HG02852 (cell line): ENCODE results near the gene PLXNC1.

Source experiments
- ATAC-seq: cut with Tn5 transposase; IDR thresholded peaks from one replicate; pipeline ENCODE4 v1.9.1; 2021; ENCODE audit warnings: mild to moderate bottlenecking, moderate library complexity; ENCODE audit not compliant: unreplicated experiment

PLXNC1 gene

DNA sequence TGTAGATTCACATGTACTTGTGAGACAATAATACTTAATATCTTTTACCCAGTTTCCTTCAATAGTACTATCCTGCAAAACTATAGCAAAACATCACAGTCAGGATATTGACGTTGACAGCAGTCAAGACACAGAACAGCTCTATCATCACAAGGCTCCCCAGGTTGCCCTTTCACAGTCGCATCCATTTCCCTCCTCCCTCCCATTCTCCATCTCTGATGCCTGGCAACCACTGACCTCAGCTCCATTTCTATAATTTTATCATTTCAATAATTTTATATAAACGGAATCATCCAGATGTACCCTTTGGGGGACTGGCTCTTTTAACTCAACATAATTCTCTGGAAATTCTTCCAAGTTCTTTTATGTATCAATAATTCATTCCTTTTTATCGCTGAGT, 81.5 kb downstream of the PLXNC1 start:
- ATAC-seq, result no peak

DNA sequence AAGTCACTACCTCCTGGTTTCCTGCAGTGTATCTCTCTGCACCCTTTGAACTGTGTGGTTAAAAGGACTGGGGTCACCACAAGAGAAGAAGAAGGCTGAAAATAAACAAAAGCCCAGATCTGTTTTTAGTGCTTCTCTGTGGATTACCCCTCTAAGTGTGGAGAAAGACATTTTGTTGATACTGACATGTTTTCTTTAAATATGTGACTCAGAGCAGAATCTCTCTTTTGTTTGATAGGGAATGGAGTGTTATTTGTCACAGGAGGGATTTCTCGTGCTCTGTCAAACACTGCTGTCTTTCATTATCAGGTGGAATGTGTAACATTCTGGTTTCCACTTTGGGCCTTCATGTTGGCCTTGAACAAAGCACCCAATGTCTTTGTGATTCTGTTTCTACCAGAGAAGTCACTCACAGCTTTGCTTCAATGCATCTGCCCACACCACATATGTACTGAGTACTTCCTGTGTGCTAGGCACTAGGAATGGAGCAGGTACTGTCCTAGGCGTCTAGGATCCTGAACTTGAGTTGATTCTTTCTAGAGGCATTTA, 82.1 kb downstream of the PLXNC1 start:
- ATAC-seq, result peak; percentile 65

DNA sequence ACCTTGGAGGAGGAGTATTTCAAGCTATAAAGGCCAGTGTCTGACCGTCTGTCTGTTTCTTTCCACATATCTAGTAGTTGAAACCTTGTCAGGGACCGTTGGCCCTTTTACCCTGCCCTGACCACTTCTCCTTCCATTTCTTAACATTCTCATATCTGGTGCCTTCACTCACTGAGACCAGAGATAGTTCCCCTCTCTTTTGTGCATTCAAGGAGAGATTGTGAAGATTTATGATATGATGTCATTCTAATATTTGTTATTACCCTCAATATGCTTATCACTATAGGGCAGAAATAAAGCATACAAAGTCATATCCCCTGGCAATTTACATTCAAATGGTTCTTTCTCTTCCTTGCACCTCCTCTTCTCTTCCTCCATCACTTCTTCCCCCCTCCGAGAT, 83.3 kb downstream of the PLXNC1 start:
- no peak for ATAC-seq

DNA sequence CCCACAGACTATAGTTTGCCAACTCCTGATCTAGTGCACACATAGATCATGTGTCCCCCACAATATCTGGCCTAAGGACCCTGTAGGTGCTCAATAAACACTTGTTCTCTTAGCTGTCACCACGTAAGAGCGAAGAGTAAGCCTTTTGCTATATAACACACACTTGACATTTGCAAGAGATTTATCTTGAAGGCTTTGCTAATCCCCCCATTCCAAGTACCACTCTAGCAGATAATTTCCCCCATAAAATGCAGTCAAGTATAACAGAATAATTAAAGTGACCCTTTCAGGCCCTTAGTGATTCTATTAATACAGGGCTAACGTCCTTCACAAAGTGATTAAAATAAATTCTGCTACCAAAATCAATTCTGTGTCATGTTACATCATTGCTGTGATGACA, 87.5 kb downstream of the PLXNC1 start:
- no peak for ATAC-seq

DNA sequence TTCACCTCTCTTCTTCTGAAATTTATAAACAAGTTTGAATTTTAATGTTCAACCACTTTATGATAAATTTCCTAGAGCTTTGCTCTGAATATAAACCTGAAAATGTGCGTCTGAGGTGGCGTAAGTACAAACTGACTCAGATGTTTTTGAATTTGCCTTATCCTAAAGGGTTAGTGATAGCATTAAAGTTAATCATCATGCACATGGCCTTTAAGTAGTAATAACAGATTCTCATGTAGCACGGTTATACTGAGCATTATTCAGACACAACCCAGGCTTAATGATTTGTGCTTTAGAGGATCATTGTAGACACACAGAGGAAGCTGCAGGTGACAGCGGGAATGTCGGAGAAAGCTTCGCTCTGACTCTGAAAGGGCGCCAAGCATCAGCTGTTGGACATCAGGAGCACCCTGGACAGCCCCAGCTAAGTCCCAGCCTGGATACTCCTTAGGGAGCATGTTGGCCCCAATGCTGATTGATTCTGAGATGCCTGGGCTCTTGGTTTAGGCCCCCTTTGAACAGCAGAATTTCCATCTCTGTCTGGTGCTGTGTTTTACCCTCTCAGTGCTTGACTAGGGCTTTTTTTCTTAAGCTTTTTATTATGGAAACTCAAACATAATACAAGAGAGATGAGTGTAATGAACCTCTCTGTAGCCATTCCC, 91.1 kb downstream of the PLXNC1 start:
- no peak for ATAC-seq

DNA sequence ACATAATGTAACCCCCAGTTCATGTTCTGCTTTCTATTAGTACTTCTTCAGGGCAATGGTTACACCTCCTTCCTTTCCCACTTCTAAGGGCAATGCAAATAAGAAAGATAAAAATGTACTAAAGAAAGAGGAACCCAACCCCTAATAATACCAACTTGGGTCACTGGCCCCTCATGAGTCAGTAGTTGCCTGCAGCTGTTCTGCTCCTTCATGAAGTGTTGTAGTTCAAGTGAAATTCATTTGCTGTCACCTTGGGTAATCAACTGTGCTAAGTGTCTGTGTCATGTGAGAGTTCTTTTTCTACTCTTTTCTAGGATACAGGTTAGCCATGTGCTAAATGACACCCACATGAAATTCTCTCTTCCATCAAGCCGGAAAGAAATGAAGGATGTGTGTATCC, 91.8 kb downstream of the PLXNC1 start:
- peak; percentile 91 for ATAC-seq

DNA sequence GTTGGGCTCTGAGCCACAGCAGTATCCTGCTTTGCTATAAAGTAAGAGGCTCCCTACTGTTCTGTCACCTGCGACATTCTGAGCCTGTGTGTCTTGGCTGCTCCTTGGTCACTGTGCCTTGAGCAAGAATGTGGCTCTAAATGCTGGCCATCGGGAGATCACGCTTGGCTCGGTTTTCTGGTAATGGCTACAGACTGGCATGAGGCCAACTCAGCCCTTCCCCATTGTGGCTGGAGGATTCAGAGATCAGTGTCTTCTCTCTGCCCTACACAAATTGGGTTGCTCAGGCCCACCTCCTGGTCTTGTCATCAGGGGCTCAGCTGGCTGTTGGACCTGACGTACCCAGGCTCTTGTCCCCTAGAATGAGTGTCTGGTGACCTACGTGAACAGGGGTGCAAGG, 94.5 kb downstream of the PLXNC1 start:
- ATAC-seq, result no peak

DNA sequence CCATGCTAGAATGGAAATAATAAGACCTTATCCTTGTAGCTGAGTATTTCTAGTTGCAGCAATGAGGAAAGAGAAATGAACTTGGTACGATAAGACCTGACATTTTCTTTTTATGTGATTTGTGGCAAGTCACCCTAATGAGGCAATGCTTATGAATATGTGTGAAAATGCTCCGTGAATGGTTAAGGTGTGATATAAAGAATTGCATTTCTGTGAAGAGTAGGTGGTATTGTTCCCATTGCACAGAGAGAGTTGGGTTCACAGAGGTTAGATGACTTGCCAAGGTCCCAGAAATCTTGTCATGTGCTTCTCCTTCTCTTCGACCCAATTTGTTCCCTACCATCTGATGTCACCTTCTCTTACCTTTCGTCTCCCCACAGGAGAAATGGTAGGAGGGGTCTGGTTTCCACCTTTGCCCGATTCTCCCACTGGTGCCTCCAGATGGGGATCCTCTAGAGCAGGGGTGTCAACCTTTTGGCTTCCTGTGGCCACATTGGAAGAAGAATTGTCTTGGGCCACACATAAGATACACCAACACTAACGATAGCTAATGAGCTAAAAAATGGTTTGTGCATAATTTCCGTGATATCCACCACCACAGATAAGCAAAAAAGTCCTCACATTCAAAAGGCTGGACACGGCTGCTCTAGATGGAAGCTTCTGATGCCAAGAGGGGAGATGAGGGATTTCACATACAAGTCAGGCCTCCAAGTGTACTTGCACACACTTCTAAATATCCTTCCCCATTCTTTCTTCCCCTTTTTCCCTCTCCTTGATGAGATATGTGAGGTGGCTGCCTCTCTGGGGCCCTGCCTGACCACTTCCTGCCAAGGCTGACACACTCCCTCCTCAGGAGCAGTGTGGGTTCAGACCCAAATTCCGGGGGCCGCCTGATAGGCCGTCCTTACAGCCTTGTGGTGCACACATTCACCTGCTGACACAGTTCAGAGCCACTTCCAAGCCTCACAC, 96.1 kb downstream of the PLXNC1 start:
- ATAC-seq, result peak; percentile 56

DNA sequence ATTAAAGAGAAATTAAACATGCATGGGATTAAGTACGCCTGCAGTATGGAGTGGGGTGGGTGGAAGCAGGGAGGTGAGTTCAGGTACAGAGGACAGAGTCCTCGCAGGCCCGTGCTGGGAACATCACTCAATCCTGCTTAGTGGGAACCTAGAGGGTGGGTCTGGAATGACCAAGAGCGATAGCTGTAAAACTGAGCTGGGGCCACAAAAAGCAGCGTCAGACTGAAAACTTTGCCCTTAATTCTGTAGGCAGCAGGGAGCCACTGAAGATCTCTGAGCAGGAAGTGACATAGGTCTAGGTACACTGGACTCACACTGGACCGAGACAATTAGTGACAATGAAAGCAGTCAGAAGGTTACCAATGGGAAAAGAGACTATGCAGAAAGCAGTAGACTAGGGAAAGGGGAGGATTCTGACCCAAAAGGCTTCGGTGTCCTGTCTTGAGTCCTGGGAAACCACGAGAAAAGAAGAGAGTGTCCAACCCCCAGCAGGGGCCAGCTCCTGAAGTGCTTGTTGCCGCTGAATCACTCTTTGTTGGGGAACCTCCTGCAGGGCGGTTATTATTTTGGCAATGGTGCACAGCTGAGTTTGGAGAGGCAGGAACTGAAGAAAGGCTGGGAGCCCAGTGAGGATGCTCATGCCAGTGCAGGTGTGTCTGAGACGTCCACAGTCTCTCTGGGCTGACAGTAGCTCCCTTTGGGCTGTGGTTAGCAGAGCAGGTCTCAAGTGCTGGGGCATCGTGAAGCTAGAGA, 97.4 kb downstream of the PLXNC1 start:
- ATAC-seq, result no peak

DNA sequence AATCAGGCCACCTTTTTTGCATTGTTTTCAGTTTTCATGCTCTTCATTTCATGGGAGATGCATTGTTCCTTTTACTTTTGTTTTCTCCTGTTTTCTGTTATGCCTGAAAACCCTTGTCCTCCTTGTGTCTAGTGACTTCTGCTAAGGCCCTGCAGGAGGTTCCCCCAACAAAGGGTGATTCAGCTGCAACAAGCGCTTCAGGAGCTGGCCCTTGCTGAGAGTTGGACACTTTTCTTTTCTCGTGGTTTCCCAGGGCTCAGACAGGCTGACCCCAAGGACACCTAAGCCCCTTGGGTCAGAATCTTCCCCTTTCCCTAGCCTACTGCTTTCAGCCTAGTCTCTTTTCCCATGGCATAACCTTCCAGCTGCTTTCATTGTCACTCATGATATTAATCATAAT, 98.9 kb downstream of the PLXNC1 start:
- no peak for ATAC-seq

DNA sequence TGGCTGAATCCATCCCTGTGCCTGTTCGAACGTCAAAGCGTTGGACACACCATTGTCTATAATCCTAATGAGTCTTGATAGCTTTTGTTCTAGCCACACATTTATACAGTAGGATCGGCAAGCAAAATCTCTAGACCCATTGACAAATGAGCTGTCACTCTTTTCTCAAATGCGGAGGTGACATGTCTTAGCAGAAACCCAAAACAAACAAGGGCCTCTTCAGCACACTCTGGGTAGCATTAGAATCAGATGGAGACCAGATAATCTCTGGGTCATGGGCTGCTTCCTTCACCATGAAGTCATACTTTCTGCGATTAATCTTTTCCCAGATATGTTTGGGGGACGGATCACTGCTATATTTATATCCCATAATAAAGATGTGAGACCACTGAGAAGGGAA, 100.2 kb downstream of the PLXNC1 start:
- no peak for ATAC-seq

DNA sequence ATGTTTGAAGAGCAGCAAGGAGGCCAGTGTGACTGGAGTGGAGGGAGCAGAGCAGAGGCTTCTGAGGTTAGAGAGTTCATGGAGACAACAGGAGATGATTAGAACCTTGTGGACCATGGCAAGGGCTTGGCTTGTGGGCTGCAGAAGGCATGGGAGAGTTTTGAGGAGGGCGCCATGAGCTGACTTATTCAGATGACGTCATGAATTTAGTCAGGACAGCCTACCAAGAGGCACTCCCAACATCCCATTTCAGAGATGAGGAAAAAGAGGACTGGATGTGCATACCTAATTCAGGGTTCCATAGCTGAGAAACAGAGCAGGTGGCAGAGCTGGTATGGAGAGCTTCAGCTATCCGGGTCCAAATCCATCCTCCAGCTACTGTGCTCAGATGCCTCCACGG, 101.8 kb downstream of the PLXNC1 start:
- no peak for ATAC-seq

DNA sequence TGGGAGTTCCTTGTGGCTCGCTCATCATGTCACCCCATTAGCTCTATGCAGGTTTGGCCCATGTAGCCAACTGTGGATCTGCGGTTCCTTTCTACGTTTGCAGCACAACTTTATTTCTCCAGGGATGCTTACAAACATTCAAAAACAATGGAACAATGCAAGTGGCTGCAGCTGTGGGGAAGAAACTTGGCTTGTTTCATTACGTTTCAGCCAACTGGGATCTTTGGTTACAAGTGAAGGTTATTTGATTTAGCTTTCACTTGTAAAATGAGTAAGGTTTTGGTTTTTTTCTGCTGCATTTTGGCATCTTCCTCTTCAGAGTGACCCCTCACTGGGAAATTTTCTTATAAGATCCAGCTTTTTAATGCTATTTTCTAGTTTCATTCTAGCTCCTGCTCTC, 105.9 kb downstream of the PLXNC1 start:
- no peak for ATAC-seq

DNA sequence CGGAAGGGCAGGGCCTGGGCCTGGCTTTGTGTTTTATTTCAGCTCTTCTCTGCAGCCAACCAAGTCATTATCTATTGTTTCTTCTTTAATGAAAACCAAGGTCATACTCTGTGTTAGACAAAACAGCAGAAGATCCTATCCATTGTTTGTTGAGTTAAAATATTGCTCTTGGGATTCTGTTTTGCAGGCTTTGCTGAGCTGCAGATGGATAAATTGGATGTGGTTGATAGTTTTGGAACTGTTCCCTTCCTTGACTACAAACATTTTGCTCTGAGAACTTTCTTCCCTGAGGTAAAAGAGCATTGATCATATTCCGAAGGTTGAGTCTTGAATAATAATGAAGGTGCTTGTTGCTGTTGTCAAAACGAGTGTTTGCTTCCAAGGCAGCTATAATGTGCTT, 106.6 kb downstream of the PLXNC1 start:
- no peak for ATAC-seq

DNA sequence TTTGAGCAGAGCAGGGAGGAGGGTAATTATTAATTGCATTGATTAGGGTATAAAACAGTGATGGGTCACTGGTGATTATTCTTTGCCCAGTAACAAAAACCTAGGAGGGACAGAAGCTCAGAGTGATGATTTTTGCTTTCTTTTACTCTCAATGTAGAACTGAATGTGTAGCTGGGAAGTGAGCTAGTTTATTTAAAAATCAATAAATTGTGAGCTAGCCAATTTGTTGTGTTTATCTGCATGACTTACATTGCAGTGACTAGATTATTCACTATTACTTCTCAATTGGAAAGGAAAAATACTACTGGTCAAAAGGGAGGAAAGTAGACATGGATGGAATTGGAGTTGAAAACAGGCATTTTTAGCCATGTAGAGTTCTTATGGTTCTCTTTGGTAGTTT, 107.1 kb downstream of the PLXNC1 start:
- no peak for ATAC-seq

DNA sequence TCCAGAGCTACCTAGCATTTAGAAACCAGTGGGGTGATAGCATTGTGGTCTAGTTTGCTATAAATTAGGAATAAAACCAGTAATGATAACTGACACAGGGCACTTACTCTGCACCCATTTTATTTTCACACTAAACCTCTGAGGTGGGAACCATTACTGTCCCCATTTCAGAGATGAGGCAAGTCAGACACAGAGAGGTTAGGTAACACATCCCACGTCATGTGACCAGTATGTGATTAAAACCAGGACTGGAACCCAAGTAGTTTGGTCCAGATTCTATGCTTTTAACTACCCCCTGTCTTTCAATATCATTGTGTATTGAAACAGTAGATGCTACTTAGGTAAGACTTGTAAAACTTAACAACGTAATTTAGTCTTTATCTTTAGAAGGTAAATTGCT, 110.2 kb downstream of the PLXNC1 start:
- peak; percentile 37 for ATAC-seq

DNA sequence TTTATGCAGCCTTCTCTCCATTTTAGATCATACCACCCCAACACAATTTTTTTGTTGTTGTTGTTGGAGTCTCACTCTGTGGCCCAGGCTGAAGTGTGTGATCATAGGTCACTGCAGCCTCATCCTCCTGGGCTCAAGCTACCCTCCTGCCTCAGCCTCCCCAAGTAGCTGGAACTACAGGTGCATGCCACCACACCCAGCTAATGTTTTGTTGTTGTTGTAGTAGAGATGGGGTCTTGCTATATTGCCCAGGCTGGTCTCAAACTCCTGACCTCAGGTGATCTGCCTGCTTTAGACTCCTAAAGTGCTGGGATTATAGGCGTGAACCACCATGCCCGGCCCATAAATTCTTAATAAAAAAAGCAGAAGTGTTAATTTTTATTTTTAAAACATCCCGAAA, 111.6 kb downstream of the PLXNC1 start:
- ATAC-seq, result no peak

DNA sequence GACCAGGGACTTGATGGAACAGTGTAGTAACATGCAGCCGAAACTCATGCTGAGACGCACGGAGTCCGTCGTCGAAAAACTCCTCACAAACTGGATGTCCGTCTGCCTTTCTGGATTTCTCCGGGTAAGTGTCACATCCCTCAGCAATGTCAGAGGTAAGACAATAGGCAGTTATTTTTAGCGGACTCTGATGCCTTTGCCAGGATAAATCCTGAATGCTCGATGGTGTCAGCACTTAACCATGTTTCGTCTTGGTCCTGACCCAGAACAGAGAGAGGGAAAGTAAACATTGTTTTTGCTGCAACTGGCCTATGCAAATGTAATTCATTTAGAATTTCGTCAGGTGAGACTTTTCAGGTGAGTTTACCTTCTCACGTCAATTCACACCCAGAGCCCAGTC, 112.3 kb downstream of the PLXNC1 start:
- no peak for ATAC-seq

DNA sequence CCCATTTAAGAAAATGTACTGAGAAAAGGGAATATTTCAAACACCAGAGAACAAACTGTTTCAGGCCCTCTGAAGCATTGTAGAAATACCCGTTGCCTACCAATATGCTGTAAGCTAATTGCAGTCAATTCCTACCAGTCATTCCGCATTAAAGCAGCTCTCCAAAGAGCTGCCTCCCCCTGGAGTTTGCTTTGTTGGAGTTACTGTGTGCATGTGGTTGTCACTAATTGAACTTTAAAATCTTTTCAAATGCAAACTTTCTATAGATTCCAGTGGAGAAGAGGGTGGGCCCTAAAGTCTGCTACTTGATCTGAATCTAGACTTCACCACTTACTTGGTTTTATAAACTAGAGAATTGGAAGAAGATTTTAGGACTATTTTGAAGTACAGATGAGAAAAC, 112.7 kb downstream of the PLXNC1 start:
- ATAC-seq, result no peak

DNA sequence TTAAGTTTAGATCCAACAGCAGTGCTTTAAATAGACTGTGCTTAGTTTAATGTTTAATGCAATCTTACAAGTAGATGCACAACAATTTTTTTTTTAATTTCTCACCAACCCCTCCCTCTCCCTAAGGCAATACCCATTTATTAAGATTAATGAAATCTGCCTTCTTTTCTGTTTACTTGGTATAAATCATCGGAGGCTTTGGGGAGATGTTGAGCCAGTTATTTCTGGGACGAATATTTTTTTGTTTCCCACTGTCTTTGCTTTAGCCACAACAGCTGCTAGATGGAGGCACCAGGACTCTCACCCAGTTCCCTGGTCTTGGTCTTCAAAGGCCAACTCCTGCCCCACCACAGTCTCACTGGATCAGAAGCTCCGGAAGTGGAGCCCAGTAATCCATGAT, 113.4 kb downstream of the PLXNC1 start:
- ATAC-seq, result no peak

DNA sequence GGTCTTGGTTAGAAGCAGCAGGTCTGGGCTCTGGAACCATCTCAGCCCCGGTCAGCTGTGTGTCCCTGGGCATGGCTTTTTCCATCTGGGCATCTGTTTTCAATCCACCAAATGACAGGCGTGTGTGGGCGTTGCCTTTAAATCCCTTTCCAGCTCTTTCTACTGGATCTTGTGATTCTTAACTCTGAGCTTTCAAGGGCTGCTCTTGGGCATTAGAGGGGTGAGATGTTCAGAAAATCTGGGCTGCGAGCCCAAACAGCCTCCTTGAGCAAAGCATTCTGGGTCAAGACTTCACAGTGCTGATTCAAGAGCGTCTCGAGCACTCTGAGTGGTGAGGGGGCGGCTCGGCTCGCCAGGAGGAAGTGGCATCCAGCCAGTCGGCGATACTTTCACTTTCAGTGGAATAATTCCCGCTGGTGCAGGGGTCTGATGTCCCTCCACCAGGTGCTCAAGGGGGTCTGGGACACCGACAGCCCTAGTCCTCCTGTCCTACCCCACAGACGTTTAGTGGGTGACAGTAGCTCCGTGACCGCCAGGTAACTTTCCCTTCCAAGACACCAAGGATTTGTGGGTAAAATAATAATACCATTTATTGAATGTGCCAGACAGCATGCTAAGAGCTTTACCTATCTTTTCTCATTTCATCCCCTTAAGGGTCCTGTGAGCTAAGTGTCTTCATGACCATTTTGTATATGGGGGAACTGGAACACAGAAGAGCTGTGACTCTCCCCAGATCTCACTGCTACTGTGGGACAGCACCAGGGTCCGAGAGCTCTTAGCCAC, 114.0 kb downstream of the PLXNC1 start:
- ATAC-seq, result peak; percentile 55
